ENCODE results near the gene CXCL12.

Gene CXCL12

GRCh38 chr10:44382131-44382858, 2.6 kb downstream of the CXCL12 start:
- Histone ChIP-seq H3K14ac (ENCODE audit: low read length in 2 of 2) (no peak overlapping the region), H3K23ac (ENCODE audit: low read length in 2 of 2) (no peak overlapping the region), H3K18ac (ENCODE audit: low read depth in 1 of 2, low read length in 2 of 2) (peak overlapping the region in 1 of 2 experiments; percentile 11), H3K4me3 (ENCODE audit: insufficient read depth in 1 of 2, low read depth in 1 of 2, low read length in 2 of 2) (peak overlapping the region; percentile 33 to 89), H3K79me1 (replicated peaks; ENCODE audit: low read length, poor library complexity, severe bottlenecking) (peaks cover 15% of the 10 kb centered on the region), H3K27me3 (ENCODE audit: control insufficient read depth in 1 of 2, insufficient read depth in 1 of 2, low read length in 2 of 2) (peaks cover 3 to 11% of the 10 kb centered on the region in 2 experiments), H2AFZ (ENCODE audit: low read depth, low read length) (no peak overlapping the region), H2BK120ac (ENCODE audit: low read depth, low read length) (no peak overlapping the region), H3K36me3 (ENCODE audit: control insufficient read depth in 1 of 2, insufficient read depth in 2 of 2, low read depth in 1 of 2, low read length in 2 of 2) (peaks cover 16 to 37% of the 10 kb centered on the region in 2 experiments), H2AK5ac (ENCODE audit: low read length, severe bottlenecking) (no peak overlapping the region), H2BK15ac (ENCODE audit: low read depth, poor library complexity, severe bottlenecking) (no peak overlapping the region), H2BK12ac (ENCODE audit: low read length in 2 of 2) (no peak overlapping the region), H3K9me3 (ENCODE audit: control insufficient read depth, low read length) (no peaks in the 10 kb centered on the region), H3K4me2 (ENCODE audit: low read length, poor library complexity, severe bottlenecking) (peak overlapping the region; percentile 56), H4K91ac (ENCODE audit: low read length) (no peak overlapping the region), H3K4ac (ENCODE audit: low read depth in 1 of 2, low read length in 2 of 2) (no peak overlapping the region), H3K4me1 (ENCODE audit: control insufficient read depth, insufficient read depth, low read depth, low read length) (peaks cover 36% of the 10 kb centered on the region), H4K8ac (ENCODE audit: low read length) (no peak overlapping the region), H2BK5ac (ENCODE audit: low read depth, low read length, poor library complexity, severe bottlenecking) (no peak overlapping the region), H3K9ac (ENCODE audit: low read length) (peak overlapping the region; percentile 91), H3K27ac (ENCODE audit: low read length, poor library complexity, severe bottlenecking) (no peak overlapping the region)
- 22% methylated on average over 10 of the region's 10 CpGs for WGBS
- no peak for DNase-seq

- Histone ChIP-seq H2AFZ (ENCODE audit: low read depth, low read length) (no peak overlapping the region), H3K9ac (ENCODE audit: low read length) (peak overlapping the region; percentile 91), H2BK15ac (ENCODE audit: low read depth, poor library complexity, severe bottlenecking) (no peak overlapping the region), H3K18ac (ENCODE audit: low read depth in 1 of 2, low read length in 2 of 2) (no peak overlapping the region), H3K27me3 (ENCODE audit: control insufficient read depth in 1 of 2, insufficient read depth in 1 of 2, low read length in 2 of 2) (peaks cover 3 to 9% of the 10 kb centered on the region in 2 experiments), H4K8ac (ENCODE audit: low read length) (no peak overlapping the region), H3K36me3 (ENCODE audit: control insufficient read depth in 1 of 2, insufficient read depth in 2 of 2, low read depth in 1 of 2, low read length in 2 of 2) (peaks cover 16 to 50% of the 10 kb centered on the region in 2 experiments), H3K23ac (ENCODE audit: low read length in 2 of 2) (no peak overlapping the region), H2AK5ac (ENCODE audit: low read length, severe bottlenecking) (no peak overlapping the region), H3K4me2 (ENCODE audit: low read length, poor library complexity, severe bottlenecking) (no peak overlapping the region), H3K4ac (ENCODE audit: low read depth in 1 of 2, low read length in 2 of 2) (no peak overlapping the region), H2BK120ac (ENCODE audit: low read depth, low read length) (no peak overlapping the region), H2BK5ac (ENCODE audit: low read depth, low read length, poor library complexity, severe bottlenecking) (no peak overlapping the region), H2BK12ac (ENCODE audit: low read length in 2 of 2) (no peak overlapping the region), H3K4me1 (ENCODE audit: control insufficient read depth, insufficient read depth, low read depth, low read length) (peaks cover 35% of the 10 kb centered on the region), H3K4me3 (ENCODE audit: insufficient read depth in 1 of 2, low read depth in 1 of 2, low read length in 2 of 2) (peak overlapping the region in 1 of 2 experiments; percentile 89), H3K27ac (ENCODE audit: low read length, poor library complexity, severe bottlenecking) (no peak overlapping the region), H4K91ac (ENCODE audit: low read length) (no peak overlapping the region), H3K9me3 (ENCODE audit: control insufficient read depth, low read length) (no peaks in the 10 kb centered on the region), H3K79me1 (replicated peaks; ENCODE audit: low read length, poor library complexity, severe bottlenecking) (peaks cover 15% of the 10 kb centered on the region), H3K14ac (ENCODE audit: low read length in 2 of 2) (no peak overlapping the region)
- DNase-seq, result no peak
- WGBS, result 94% methylated on average over 6 of the region's 8 CpGs
Measured at GRCh38 chr10:44380829-44381600, 3.9 kb downstream of the CXCL12 start.

- Histone ChIP-seq H2BK5ac (ENCODE audit: low read depth, low read length, poor library complexity, severe bottlenecking) (no peak overlapping the region), H3K79me1 (replicated peaks; ENCODE audit: low read length, poor library complexity, severe bottlenecking) (peaks cover 18% of the 10 kb centered on the region), H3K4me3 (ENCODE audit: insufficient read depth in 1 of 2, low read depth in 1 of 2, low read length in 2 of 2) (peak overlapping the region in 1 of 2 experiments; percentile 14), H2BK120ac (ENCODE audit: low read depth, low read length) (no peak overlapping the region), H3K4ac (ENCODE audit: low read depth in 1 of 2, low read length in 2 of 2) (no peak overlapping the region), H2BK15ac (ENCODE audit: low read depth, poor library complexity, severe bottlenecking) (no peak overlapping the region), H3K9ac (ENCODE audit: low read length) (peak overlapping the region; percentile 22), H3K36me3 (ENCODE audit: control insufficient read depth in 1 of 2, insufficient read depth in 2 of 2, low read depth in 1 of 2, low read length in 2 of 2) (peaks cover 25 to 61% of the 10 kb centered on the region in 2 experiments), H3K18ac (ENCODE audit: low read depth in 1 of 2, low read length in 2 of 2) (no peak overlapping the region), H4K8ac (ENCODE audit: low read length) (no peak overlapping the region), H3K27ac (ENCODE audit: low read length, poor library complexity, severe bottlenecking) (no peak overlapping the region), H2BK12ac (ENCODE audit: low read length in 2 of 2) (no peak overlapping the region), H2AFZ (ENCODE audit: low read depth, low read length) (no peak overlapping the region), H3K4me1 (ENCODE audit: control insufficient read depth, insufficient read depth, low read depth, low read length) (peaks cover 33% of the 10 kb centered on the region), H2AK5ac (ENCODE audit: low read length, severe bottlenecking) (no peak overlapping the region), H4K91ac (ENCODE audit: low read length) (no peak overlapping the region), H3K27me3 (ENCODE audit: control insufficient read depth in 1 of 2, insufficient read depth in 1 of 2, low read length in 2 of 2) (no peaks in the 10 kb centered on the region), H3K23ac (ENCODE audit: low read length in 2 of 2) (no peak overlapping the region), H3K14ac (ENCODE audit: low read length in 2 of 2) (no peak overlapping the region), H3K4me2 (ENCODE audit: low read length, poor library complexity, severe bottlenecking) (no peak overlapping the region), H3K9me3 (ENCODE audit: control insufficient read depth, low read length) (no peaks in the 10 kb centered on the region)
- no peak for DNase-seq
- 89% methylated on average over 2 of the region's 4 CpGs for WGBS
Measured at GRCh38 chr10:44379907-44380306, 5.0 kb downstream of the CXCL12 start.

GRCh38 chr10:44378626-44379025, 6.3 kb downstream of the CXCL12 start:
- no peaks in the 10 kb centered on the region for H3K27me3 ChIP-seq (ENCODE audit: control insufficient read depth in 1 of 2, insufficient read depth in 1 of 2, low read length in 2 of 2)
- no peak overlapping the region for H4K8ac ChIP-seq (ENCODE audit: low read length)
- no peaks in the 10 kb centered on the region for H3K9me3 ChIP-seq (ENCODE audit: control insufficient read depth, low read length)
- no peak overlapping the region for H2BK12ac ChIP-seq (ENCODE audit: low read length in 2 of 2)
- H3K27ac ChIP-seq (ENCODE audit: low read length, poor library complexity, severe bottlenecking), result no peak overlapping the region
- 98% methylated on average over 14 of the region's 14 CpGs for WGBS
- no peak overlapping the region for H3K23ac ChIP-seq (ENCODE audit: low read length in 2 of 2)
- peaks cover 23% of the 10 kb centered on the region for H3K4me1 ChIP-seq (ENCODE audit: control insufficient read depth, insufficient read depth, low read depth, low read length)
- H3K4me2 ChIP-seq (ENCODE audit: low read length, poor library complexity, severe bottlenecking), result no peak overlapping the region
- H2AK5ac ChIP-seq (ENCODE audit: low read length, severe bottlenecking), result no peak overlapping the region
- H3K4ac ChIP-seq (ENCODE audit: low read depth in 1 of 2, low read length in 2 of 2), result no peak overlapping the region
- peaks cover 37 to 74% of the 10 kb centered on the region in 2 experiments for H3K36me3 ChIP-seq (ENCODE audit: control insufficient read depth in 1 of 2, insufficient read depth in 2 of 2, low read depth in 1 of 2, low read length in 2 of 2)
- no peak overlapping the region for H2BK5ac ChIP-seq (ENCODE audit: low read depth, low read length, poor library complexity, severe bottlenecking)
- no peak overlapping the region for H2BK120ac ChIP-seq (ENCODE audit: low read depth, low read length)
- H3K79me1 ChIP-seq (replicated peaks; ENCODE audit: low read length, poor library complexity, severe bottlenecking), result peaks cover 14% of the 10 kb centered on the region
- no peak overlapping the region for H4K91ac ChIP-seq (ENCODE audit: low read length)
- H3K14ac ChIP-seq (ENCODE audit: low read length in 2 of 2), result no peak overlapping the region
- H3K9ac ChIP-seq (ENCODE audit: low read length), result no peak overlapping the region
- no peak overlapping the region for H2BK15ac ChIP-seq (ENCODE audit: low read depth, poor library complexity, severe bottlenecking)
- H2AFZ ChIP-seq (ENCODE audit: low read depth, low read length), result no peak overlapping the region
- no peak overlapping the region for H3K18ac ChIP-seq (ENCODE audit: low read depth in 1 of 2, low read length in 2 of 2)
- no peak overlapping the region for H3K4me3 ChIP-seq (ENCODE audit: insufficient read depth in 1 of 2, low read depth in 1 of 2, low read length in 2 of 2)
- DNase-seq, result no peak

Measured in mesenchymal stem cell (in vitro differentiated cells and primary cell).